KOPT-K1 (cell line): Measurements from ENCODE around the gene ASIC3.
"Not testable (repeated sequence)": the region's sequence is repeated elsewhere in the genome, so short reads cannot be mapped to it uniquely, and the experiment has no call there.

Experiments used
- H3K27ac ChIP-seq: fragments of 200-600 bp; sonication (generic); 2 replicates; pipeline ENCODE4 v1.5.1; 2016; ENCODE audit warnings: antibody characterized with exemption, mild to moderate bottlenecking, low read depth, low read length; ENCODE audit not compliant: poor library complexity, severe bottlenecking
- H3K36me3 ChIP-seq: fragments of 200-600 bp; sonication (generic); 2 replicates; pipeline ENCODE4 v1.5.1; 2017; ENCODE audit warnings: antibody characterized with exemption, mild to moderate bottlenecking, low read length, moderate library complexity; ENCODE audit not compliant: insufficient read depth
- H3K9me3 ChIP-seq: fragments of 200-600 bp; sonication (generic); 2 replicates; pipeline ENCODE4 v1.5.1; 2017; ENCODE audit warnings: antibody characterized with exemption, low read length, mild to moderate bottlenecking; ENCODE audit not compliant: insufficient read depth, poor library complexity, severe bottlenecking

Gene ASIC3

GRCh38 chr7:151020231-151020630, 28.1 kb upstream of the ASIC3 start:
- Histone ChIP-seq H3K36me3 (no peaks in the 10 kb centered on the region), H3K27ac (no peak overlapping the region), H3K9me3 (no peaks in the 10 kb centered on the region)

GRCh38 chr7:151023232-151023631, 25.1 kb upstream of the ASIC3 start:
- no peaks in the 10 kb centered on the region for H3K9me3 ChIP-seq
- no peaks in the 10 kb centered on the region for H3K36me3 ChIP-seq
- no peak overlapping the region for H3K27ac ChIP-seq

- Histone ChIP-seq H3K36me3 (no peaks in the 10 kb centered on the region), H3K9me3 (no peaks in the 10 kb centered on the region), H3K27ac (no peak within 1 kb of the TSS)
Measured at GRCh38 chr7:151024435-151025056, 23.8 kb upstream of the ASIC3 start, which contains the start of gene ATG9B. Gene ATG9B (minus strand): TSS chr7:151024494. CDS start chr7:151024423, 71 bp downstream.

GRCh38 chr7:151025924-151026671, 22.2 kb upstream of the ASIC3 start:
- Histone ChIP-seq H3K36me3 (0 out of 2 replicates have a peak, but pooled peaks cover 2% of the 10 kb centered on the region), H3K9me3 (no peaks in the 10 kb centered on the region), H3K27ac (no peak overlapping the region)

- not testable (repeated sequence) for H3K36me3 ChIP-seq, H3K9me3 ChIP-seq, H3K27ac ChIP-seq
Measured at GRCh38 chr7:151026771-151027727, 21.3 kb upstream of the ASIC3 start.

GRCh38 chr7:151027728-151028130, 20.6 kb upstream of the ASIC3 start:
- H3K9me3 ChIP-seq: not testable (repeated sequence)
- Histone ChIP-seq H3K27ac (peak overlapping the region; percentile 64), H3K36me3 (peaks cover 14% of the 10 kb centered on the region; the same call in 1 of the 2 replicates)

- peaks cover 20% of the 10 kb centered on the region; the same call in 1 of the 2 replicates for H3K36me3 ChIP-seq
- peak within 1 kb of the TSS; percentile 64 for H3K27ac ChIP-seq
- H3K9me3 ChIP-seq: no peaks in the 10 kb centered on the region
Measured at GRCh38 chr7:151028131-151028947, 20.0 kb upstream of the ASIC3 start, which contains the start of gene ABCB8. Gene ABCB8 (plus strand): TSS chr7:151028450. CDS start chr7:151028516, 66 bp downstream.

- H3K27ac ChIP-seq: peak overlapping the region; percentile 64
- H3K36me3 ChIP-seq: peaks cover 21% of the 10 kb centered on the region; the same call in 1 of the 2 replicates
- no peaks in the 10 kb centered on the region for H3K9me3 ChIP-seq
Measured at GRCh38 chr7:151028948-151029501, 19.3 kb upstream of the ASIC3 start.

GRCh38 chr7:151031011-151031410, 17.3 kb upstream of the ASIC3 start:
- Histone ChIP-seq H3K9me3 (no peaks in the 10 kb centered on the region), H3K27ac (no peak overlapping the region), H3K36me3 (peaks cover 39% of the 10 kb centered on the region; the same call in 1 of the 2 replicates)

- Histone ChIP-seq H3K9me3 (no peaks in the 10 kb centered on the region), H3K27ac (no peak overlapping the region), H3K36me3 (peaks cover 52% of the 10 kb centered on the region; the same call in 1 of the 2 replicates)
Measured at GRCh38 chr7:151032936-151033863, 15.1 kb upstream of the ASIC3 start.

- Histone ChIP-seq H3K9me3 (no peaks in the 10 kb centered on the region), H3K27ac (no peak overlapping the region), H3K36me3 (peaks cover 52% of the 10 kb centered on the region; the same call in 1 of the 2 replicates)
Measured at GRCh38 chr7:151033864-151034249, 14.5 kb upstream of the ASIC3 start.

- H3K36me3 ChIP-seq: peaks cover 52% of the 10 kb centered on the region; the same call in 1 of the 2 replicates
Measured at GRCh38 chr7:151034312-151035025, 13.9 kb upstream of the ASIC3 start.

More at GRCh38 chr7:151034312-151035025, 13.9 kb upstream of the ASIC3 start:
- Histone ChIP-seq H3K27ac (no peak overlapping the region), H3K9me3 (no peaks in the 10 kb centered on the region)
